H1 (cell line): ENCODE results near the gene TIGD6. TPM values are rescaled to one million over a fixed set of nuclear protein-coding genes. Genes with fewer than 3 reads are reported as not detected.

ENCODE experiments used
- RNF2 ChIP-seq: fragments of 200-900, 300-1000 bp; sonication (generic); IDR thresholded peaks from 2 replicates; pipeline ENCODE4 v1.7.1; 2016; ENCODE audit warnings: borderline replicate concordance, low read depth, mild to moderate bottlenecking, antibody characterized with exemption, low read length; ENCODE audit not compliant: poor library complexity, severe bottlenecking; ENCODE audit errors: missing control alignments
- polyA plus RNA-seq, 7 experiments: library from polyadenylated mRNA; depleted of rRNA in 3 of 7; stranded (reverse) in 5 of 7; unstranded in 2 of 7; fragments of >200 nt in 5 of 7; fragments of 200-250 nt in 2 of 7; gene quantifications; 1 replicate in 5 of 7; 2 replicates in 1 of 7; 4 replicates in 1 of 7; pipeline versions ENCODE4 v1.2.1 to v1.2.3, GENCODE V29; 2011 to 2013; ENCODE audit warnings: missing spikeins in 2 of 7, mixed read lengths in 2 of 7
- total RNA-seq: library from RNA; stranded (reverse); fragmentation: NEBNext Ultra II Directional; extraction: Animal tissue kit (Norgen Biotek cat#: 25700); gene quantifications from 2 replicates; pipeline ENCODE4 v1.2.1, GENCODE V29; 2021

The TIGD6 gene
- total and polyA plus RNA-seq, 2 of the 8 experiments (the other 6 are each of a cell fraction or from before 2014, with no cell fraction given): 1.3 to 2.4 TPM

- no peak for TF ChIP-seq RNF2
- TF ChIP-seq, all 59 proteins: peak for 0
These were observed 25.0 kb downstream of the TIGD6 start (continued) for GRCh38 chr5:149975409-149975808.
